Naive thymus-derived CD4-positive, alpha-beta T cell (primary cell): ENCODE results near the gene IFNLR1. TPM values are rescaled to one million over a fixed set of nuclear protein-coding genes. Genes with fewer than 3 reads are reported as not detected.

ENCODE experiments used
- ATAC-seq: fragments of 150-1000 bp; cut with Tn5 transposase; 2 replicates; pipeline ENCODE4 v1.10.0; 2021; ENCODE audit warnings: mild to moderate bottlenecking, moderate library complexity
- CTCF ChIA-PET: fragments of 350-600 bp; sonication (Branson Sonifier 250); formaldehyde crosslinking; loops from one replicate; lab custom pipeline; 2021; ENCODE audit warnings: antibody characterized with exemption; lab: Charles Lee
- POLR2A ChIA-PET: fragments of 350-600 bp; sonication (Branson Sonifier 250); formaldehyde crosslinking; loops from one replicate; lab custom pipeline; 2021; ENCODE audit warnings: antibody characterized with exemption, inconsistent platforms; lab: Charles Lee
- DNase-seq, 9 donors: peaks; one replicate each; pipeline versions ENCODE4 v3.0.0 to v3.0.0-alpha.2; 2020 to 2022; ENCODE audit warnings: mixed read lengths in 1 of 9
- H3K27ac ChIP-seq: one replicate; pipeline ENCODE4 v1.7.0; 2013; ENCODE audit warnings: mild to moderate bottlenecking, low read depth, low read length, moderate library complexity
- H3K27me3 ChIP-seq, 2 donors: one replicate each; pipeline ENCODE4 v1.7.0; 2013; ENCODE audit warnings: low read length in 2 of 2, mild to moderate bottlenecking in 2 of 2, moderate library complexity in 2 of 2; ENCODE audit not compliant: control insufficient read depth in 2 of 2, insufficient read depth in 2 of 2
- H3K36me3 ChIP-seq, 3 experiments: 1 replicate in 2 of 3; 2 replicates in 1 of 3; pipeline ENCODE4 v1.7.0; 2013; ENCODE audit warnings: low read length in 3 of 3, mild to moderate bottlenecking in 3 of 3, moderate library complexity in 1 of 3; ENCODE audit not compliant: insufficient read depth in 3 of 3, control insufficient read depth in 2 of 3
- H3K4me1 ChIP-seq, 2 donors: one replicate each; pipeline ENCODE4 v1.7.0; 2013; ENCODE audit warnings: low read length in 2 of 2, mild to moderate bottlenecking in 2 of 2, moderate library complexity in 1 of 2; ENCODE audit not compliant: control insufficient read depth in 2 of 2, insufficient read depth in 2 of 2
- H3K4me3 ChIP-seq: 2 replicates; pipeline ENCODE4 v1.7.0; 2013; ENCODE audit warnings: mild to moderate bottlenecking, low read length
- H3K9me3 ChIP-seq, 3 experiments: 1 replicate in 2 of 3; 2 replicates in 1 of 3; pipeline ENCODE4 v1.7.0; 2013; ENCODE audit warnings: low read length in 3 of 3; ENCODE audit not compliant: control insufficient read depth in 2 of 3
- H3K27ac Mint-ChIP-seq, 9 donors: one replicate each; pipeline ENCODE4 v1.8.0; 2020 to 2022; ENCODE audit warnings: mixed read lengths in 9 of 9, mild to moderate bottlenecking in 8 of 9, moderate library complexity in 5 of 9, inconsistent platforms in 2 of 9
- H3K27me3 Mint-ChIP-seq, 5 donors: one replicate each; pipeline ENCODE4 v1.8.0; 2021 to 2022; ENCODE audit warnings: mixed read lengths in 5 of 5, mild to moderate bottlenecking in 1 of 5
- H3K36me3 Mint-ChIP-seq, 5 donors: one replicate each; pipeline ENCODE4 v1.8.0; 2020 to 2022; ENCODE audit warnings: mixed read lengths in 5 of 5, mild to moderate bottlenecking in 3 of 5, inconsistent platforms in 1 of 5
- H3K4me1 Mint-ChIP-seq, 7 donors: one replicate each; pipeline ENCODE4 v1.8.0; 2020 to 2022; ENCODE audit warnings: mixed read lengths in 7 of 7, mild to moderate bottlenecking in 3 of 7, inconsistent platforms in 1 of 7
- H3K4me3 Mint-ChIP-seq, 10 donors: one replicate each; pipeline ENCODE4 v1.8.0; 2020 to 2022; ENCODE audit warnings: mild to moderate bottlenecking in 10 of 10, mixed read lengths in 10 of 10, moderate library complexity in 6 of 10, inconsistent platforms in 2 of 10
- H3K9me3 Mint-ChIP-seq, 11 donors: one replicate each; pipeline ENCODE4 v1.8.0; 2020 to 2022; ENCODE audit warnings: mixed read lengths in 11 of 11, mild to moderate bottlenecking in 4 of 11, inconsistent platforms in 1 of 11, moderate library complexity in 1 of 11
- intact Hi-C, 2 donors: fragments of 100-400 bp; cut with micrococcal nuclease; formaldehyde crosslinking; loops; one replicate each; pipeline ENCODE4 v1.15.1; 2023
- polyA plus RNA-seq, 2 donors: library from polyadenylated mRNA; unstranded; fragments of 300-500 nt; fragmentation: Illumina TruSeq; gene quantifications; one replicate each; pipeline ENCODE4 v1.2.3, GENCODE V29; 2021
- total RNA-seq, 6 experiments: library from RNA in 5 of 6; stranded (reverse) in 5 of 6; gene quantifications; 1 replicate in 5 of 6; 2 replicates in 1 of 6; pipeline ENCODE4 v1.2.3 and lab custom pipeline; 2021 to 2026

IFNLR1 gene
- total RNA-seq (1 to 10 TPM; 1.0 to 3.9 (median 2.6) TPM), polyA plus RNA-seq (under 1 TPM; 0.08 to 0.75 TPM), total RNA-seq (lab: John Stamatoyannopoulos, UW) (6.3 reads per million, percentile 28 among the genes with 10 or more reads in this experiment)

DNA sequence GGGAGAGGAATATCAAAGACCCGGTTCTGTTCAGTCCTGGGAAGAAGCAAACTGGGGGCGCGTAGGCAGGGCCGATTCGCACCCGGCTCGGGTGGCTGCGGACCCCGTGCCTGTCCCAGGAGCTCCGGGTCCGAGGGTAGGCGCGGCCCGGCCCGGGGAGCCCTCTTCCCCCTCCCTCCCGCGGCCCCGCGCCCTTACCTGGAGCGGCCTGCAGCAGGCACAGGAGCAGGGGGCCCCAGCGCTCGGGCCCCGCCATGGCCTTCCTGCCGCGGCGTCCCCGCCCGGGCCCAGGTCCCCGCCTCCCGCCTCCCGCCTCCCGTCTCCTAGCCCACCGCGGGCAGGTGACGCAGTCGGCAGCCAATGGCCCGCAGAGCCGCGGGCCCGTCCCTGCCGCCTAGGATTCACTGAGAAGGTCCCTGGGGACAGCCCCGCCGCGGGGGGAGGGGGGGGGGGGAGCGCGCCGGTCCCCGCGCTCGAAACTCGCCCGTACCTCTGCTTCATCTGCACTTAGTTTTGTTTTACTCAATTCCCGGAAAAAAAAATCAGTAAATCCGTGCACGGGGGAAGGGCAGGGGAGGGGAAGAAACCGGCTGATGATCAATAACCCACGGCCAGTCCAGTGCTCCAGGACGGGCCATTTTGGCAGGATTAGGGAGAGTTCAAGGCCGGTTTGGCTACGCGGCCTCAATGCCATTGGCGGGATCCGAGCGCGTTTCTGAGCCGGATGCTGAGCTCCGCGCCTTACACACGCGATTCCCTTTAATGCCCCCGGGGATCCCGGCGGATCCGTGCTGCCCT, at the start of gene IFNLR1:
TSS of gene IFNLR1 (minus strand) at position 297 of the 798 bp plus-strand sequence. CDS start at position 256, 41 bp downstream.
- peak within 1 kb of the TSS; percentile 79 to 91 (median 85) for H3K4me3 Mint-ChIP-seq
- DNase-seq (peak; percentile 12 to 83 (median 28)), ATAC-seq (peak; percentile 78)
- Histone ChIP-seq H3K27ac (peak within 1 kb of the TSS; percentile 65), H3K27me3 (no peaks in the 10 kb centered on the region), H3K36me3 (no peaks in the 10 kb centered on the region), H3K4me3 (peak within 1 kb of the TSS; percentile 73), H3K9me3 (no peaks in the 10 kb centered on the region), H3K4me1 (peaks cover 16 to 27% of the 10 kb centered on the region in 2 donors)
- H3K9me3 Mint-ChIP-seq: peaks cover 0 to 3% (median 0%) of the 10 kb centered on the region in 11 donors
- H3K27me3 Mint-ChIP-seq: peaks cover 0 to 13% (median 0%) of the 10 kb centered on the region in 5 donors
- peaks cover 16 to 40% (median 32%) of the 10 kb centered on the region in 7 donors for H3K4me1 Mint-ChIP-seq
- H3K36me3 Mint-ChIP-seq: peaks cover 0 to 5% (median 0%) of the 10 kb centered on the region in 5 donors
- ChIA-PET CTCF (interaction anchor here (0.6 to 4.3 kb wide), 4 partner anchors 13 to 424 kb away, joined by 3 to 27 read pairs (median 10); no protein-coding TSS in a partner anchor), POLR2A (interaction anchor here (1.4 kb wide), 1 partner anchor 455 kb away, joined by 6 read pairs; no protein-coding TSS in a partner anchor)
- peak within 1 kb of the TSS; percentile 34 to 74 (median 63) for H3K27ac Mint-ChIP-seq
- intact Hi-C loops: loop anchor here (5.0 kb wide), 1 partner anchor 35 kb away; no protein-coding TSS in a partner anchor

- no peak overlapping the region for H3K4me3 Mint-ChIP-seq
- Histone ChIP-seq H3K9me3 (no peaks in the 10 kb centered on the region), H3K36me3 (no peaks in the 10 kb centered on the region), H3K4me1 (no peaks in the 10 kb centered on the region), H3K27ac (no peak overlapping the region), H3K27me3 (no peaks in the 10 kb centered on the region), H3K4me3 (no peak overlapping the region)
- CTCF ChIA-PET: no interaction called here
- POLR2A ChIA-PET: no interaction called here
- H3K36me3 Mint-ChIP-seq: no peaks in the 10 kb centered on the region
- DNase-seq: peak in 1 of 9 donors; percentile 30
- intact Hi-C loops: no loop called here
- no peak for ATAC-seq
- H3K27ac Mint-ChIP-seq: no peak overlapping the region
- H3K27me3 Mint-ChIP-seq: peaks cover 0 to 10% (median 5%) of the 10 kb centered on the region in 5 donors
- peaks cover 0 to 2% (median 0%) of the 10 kb centered on the region in 11 donors for H3K9me3 Mint-ChIP-seq
- no peaks in the 10 kb centered on the region for H3K4me1 Mint-ChIP-seq
These were observed 49.1 kb upstream of the IFNLR1 start for GRCh38 chr1:24235921-24236788.

DNA sequence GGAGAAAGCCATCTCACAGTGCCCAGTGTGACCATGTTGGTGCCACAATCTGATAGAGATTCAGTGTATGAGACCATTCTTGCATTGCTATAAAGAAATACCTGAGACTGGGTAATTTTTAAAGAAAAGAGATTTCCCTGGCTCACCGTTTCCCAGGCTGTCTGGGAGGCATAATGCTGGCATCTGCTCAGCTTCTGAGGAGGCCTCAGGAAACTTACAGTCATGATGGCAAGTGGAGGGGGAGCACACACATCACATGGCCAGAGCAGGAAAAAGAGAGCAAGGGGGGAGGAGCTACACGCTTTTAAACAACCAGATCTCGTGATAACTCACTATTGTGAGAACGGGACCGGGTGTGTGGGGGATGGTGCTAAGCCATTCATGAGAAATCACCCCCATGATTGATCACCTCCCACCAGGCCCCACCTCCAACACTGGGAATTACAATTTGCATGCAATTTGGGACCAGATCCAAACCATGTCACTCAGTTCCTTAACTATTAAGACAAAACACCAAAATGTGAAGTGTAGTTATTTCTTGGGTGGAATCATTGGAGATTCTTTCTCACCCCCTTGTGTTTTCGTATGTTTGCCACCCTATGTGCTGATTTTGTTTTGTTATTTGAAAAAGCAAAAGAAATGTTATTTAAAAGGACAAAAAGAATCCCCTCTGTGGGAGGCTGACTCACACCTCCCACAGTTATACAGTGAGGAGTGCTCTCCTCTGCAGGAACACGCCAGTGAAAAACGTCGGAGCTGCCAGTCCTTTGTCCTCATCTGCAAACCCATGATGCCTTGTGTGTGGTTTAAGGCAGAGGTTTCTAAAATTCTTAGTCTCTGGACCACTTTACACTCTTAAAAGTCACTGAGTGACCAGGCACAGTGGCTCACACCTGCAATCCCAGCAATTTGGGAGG, 46.9 kb upstream of the IFNLR1 start:
- ChIA-PET CTCF (no interaction called here), POLR2A (no interaction called here)
- Histone ChIP-seq H3K27ac (no peak overlapping the region), H3K4me3 (no peak overlapping the region), H3K9me3 (no peaks in the 10 kb centered on the region), H3K36me3 (no peaks in the 10 kb centered on the region), H3K27me3 (no peaks in the 10 kb centered on the region), H3K4me1 (no peaks in the 10 kb centered on the region)
- H3K36me3 Mint-ChIP-seq: no peaks in the 10 kb centered on the region
- no peak for ATAC-seq
- peaks cover 0 to 2% (median 0%) of the 10 kb centered on the region in 11 donors for H3K9me3 Mint-ChIP-seq
- H3K27me3 Mint-ChIP-seq: peaks cover 0 to 12% (median 5%) of the 10 kb centered on the region in 5 donors
- H3K4me3 Mint-ChIP-seq: no peak overlapping the region
- no peak for DNase-seq
- H3K4me1 Mint-ChIP-seq: no peaks in the 10 kb centered on the region
- no peak overlapping the region for H3K27ac Mint-ChIP-seq
- intact Hi-C loops: no loop called here

DNA sequence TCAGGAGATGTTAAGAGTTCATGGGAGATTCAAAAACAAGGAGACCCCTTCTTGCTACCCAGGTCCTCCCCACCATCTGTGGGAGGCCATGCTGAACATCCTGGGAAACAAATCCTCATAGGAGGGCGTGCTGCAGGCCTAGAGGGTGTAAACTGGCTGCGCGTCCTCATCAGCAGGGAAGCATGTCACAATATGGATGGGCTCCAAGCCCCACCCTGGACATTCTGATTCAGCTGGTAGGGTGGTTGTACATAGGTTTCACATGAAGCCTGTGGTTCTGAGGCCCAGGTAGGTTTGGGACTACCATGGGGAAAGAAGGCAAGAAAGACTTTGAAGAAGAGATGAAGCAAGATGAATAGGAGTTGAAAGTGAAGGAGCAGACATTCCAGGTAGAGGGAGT, 44.6 kb upstream of the IFNLR1 start:
- CTCF ChIA-PET: no interaction called here
- no peak overlapping the region for H3K4me3 ChIP-seq

DNA sequence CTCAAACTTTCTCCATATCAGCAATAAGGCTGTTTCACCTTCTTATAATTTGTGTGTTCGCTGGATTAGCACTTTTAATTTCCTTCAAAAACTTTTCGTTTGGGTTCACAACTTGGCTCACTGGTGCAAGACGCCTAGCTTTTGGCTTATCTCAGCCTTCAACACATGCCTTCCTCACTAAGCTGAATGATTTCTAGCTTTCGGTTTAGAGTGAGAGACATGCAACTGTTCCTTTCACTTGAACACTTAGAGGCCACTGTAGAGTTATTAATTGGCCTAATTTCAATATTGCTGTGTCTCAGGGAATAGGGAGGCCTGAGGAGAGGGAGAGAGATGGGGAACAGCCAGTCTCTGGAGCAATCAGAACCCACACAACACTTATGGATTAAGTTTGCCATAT, 41.2 kb upstream of the IFNLR1 start:
- intact Hi-C loops: no loop called here
- Histone ChIP-seq H3K9me3 (no peaks in the 10 kb centered on the region), H3K27ac (no peak overlapping the region), H3K4me3 (no peak overlapping the region), H3K36me3 (no peaks in the 10 kb centered on the region), H3K27me3 (no peaks in the 10 kb centered on the region), H3K4me1 (no peaks in the 10 kb centered on the region)
- Mint-ChIP-seq H3K9me3 (no peaks in the 10 kb centered on the region), H3K27ac (no peak overlapping the region), H3K4me3 (no peak overlapping the region), H3K4me1 (peaks cover 0 to 2% (median 0%) of the 10 kb centered on the region in 7 donors), H3K27me3 (peaks cover 0 to 16% (median 0%) of the 10 kb centered on the region in 5 donors), H3K36me3 (no peaks in the 10 kb centered on the region)
- ATAC-seq: no peak
- ChIA-PET CTCF (no interaction called here), POLR2A (no interaction called here)
- no peak for DNase-seq

More for the DNA sequence above, 44.6 kb upstream of the IFNLR1 start:
- H3K27me3 Mint-ChIP-seq: peaks cover 0 to 13% (median 0%) of the 10 kb centered on the region in 5 donors
- no peak for ATAC-seq
- Histone ChIP-seq H3K9me3 (no peaks in the 10 kb centered on the region), H3K4me1 (no peaks in the 10 kb centered on the region), H3K27ac (no peak overlapping the region), H3K36me3 (no peaks in the 10 kb centered on the region), H3K27me3 (no peaks in the 10 kb centered on the region)
- DNase-seq: no peak
- H3K4me3 Mint-ChIP-seq: no peak overlapping the region
- H3K4me1 Mint-ChIP-seq: peaks cover 0 to 2% (median 0%) of the 10 kb centered on the region in 7 donors
- POLR2A ChIA-PET: no interaction called here
- peaks cover 0 to 2% (median 0%) of the 10 kb centered on the region in 11 donors for H3K9me3 Mint-ChIP-seq
- no peak overlapping the region for H3K27ac Mint-ChIP-seq
- intact Hi-C loops: no loop called here
- no peaks in the 10 kb centered on the region for H3K36me3 Mint-ChIP-seq
